Coronary artery (tissue), 2 donors: ENCODE measurements around the gene OTC.

ENCODE experiments used
- DNase-seq: peaks from one replicate; pipeline ENCODE4 v3.0.0-alpha.2; 2017; ENCODE audit warnings: low spot score
- H3K27ac ChIP-seq, 2 donors: fragments of 200-600 bp; sonication (generic); one replicate each; pipeline ENCODE4 v1.5.1; 2016 to 2019
- H3K4me3 ChIP-seq: fragments of 200-600 bp; sonication (generic); 2 replicates; pipeline ENCODE4 v1.5.1; 2016; ENCODE audit warnings: mild to moderate bottlenecking, moderate library complexity
- TF ChIP-seq, protein P1 (sequence below): fragments of 200-600 bp; sonication (generic); IDR thresholded peaks from one replicate; pipeline ENCODE4 v1.5.1; 2019; ENCODE audit warnings: antibody characterized with exemption

Gene OTC

GRCh38 chrX:38438321-38438720, 85.9 kb downstream of the OTC start:
- DNase-seq = no peak
- TF ChIP-seq, protein P1, sequence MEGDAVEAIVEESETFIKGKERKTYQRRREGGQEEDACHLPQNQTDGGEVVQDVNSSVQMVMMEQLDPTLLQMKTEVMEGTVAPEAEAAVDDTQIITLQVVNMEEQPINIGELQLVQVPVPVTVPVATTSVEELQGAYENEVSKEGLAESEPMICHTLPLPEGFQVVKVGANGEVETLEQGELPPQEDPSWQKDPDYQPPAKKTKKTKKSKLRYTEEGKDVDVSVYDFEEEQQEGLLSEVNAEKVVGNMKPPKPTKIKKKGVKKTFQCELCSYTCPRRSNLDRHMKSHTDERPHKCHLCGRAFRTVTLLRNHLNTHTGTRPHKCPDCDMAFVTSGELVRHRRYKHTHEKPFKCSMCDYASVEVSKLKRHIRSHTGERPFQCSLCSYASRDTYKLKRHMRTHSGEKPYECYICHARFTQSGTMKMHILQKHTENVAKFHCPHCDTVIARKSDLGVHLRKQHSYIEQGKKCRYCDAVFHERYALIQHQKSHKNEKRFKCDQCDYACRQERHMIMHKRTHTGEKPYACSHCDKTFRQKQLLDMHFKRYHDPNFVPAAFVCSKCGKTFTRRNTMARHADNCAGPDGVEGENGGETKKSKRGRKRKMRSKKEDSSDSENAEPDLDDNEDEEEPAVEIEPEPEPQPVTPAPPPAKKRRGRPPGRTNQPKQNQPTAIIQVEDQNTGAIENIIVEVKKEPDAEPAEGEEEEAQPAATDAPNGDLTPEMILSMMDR = no peak
- H3K27ac ChIP-seq = no peak overlapping the region
- H3K4me3 ChIP-seq = no peak overlapping the region

GRCh38 chrX:38452603-38453002, 100.2 kb downstream of the OTC start:
- Histone ChIP-seq H3K4me3 (no peak overlapping the region), H3K27ac (no peak overlapping the region)
- no peak for DNase-seq
- TF ChIP-seq, protein P1 = no peak

DNA sequence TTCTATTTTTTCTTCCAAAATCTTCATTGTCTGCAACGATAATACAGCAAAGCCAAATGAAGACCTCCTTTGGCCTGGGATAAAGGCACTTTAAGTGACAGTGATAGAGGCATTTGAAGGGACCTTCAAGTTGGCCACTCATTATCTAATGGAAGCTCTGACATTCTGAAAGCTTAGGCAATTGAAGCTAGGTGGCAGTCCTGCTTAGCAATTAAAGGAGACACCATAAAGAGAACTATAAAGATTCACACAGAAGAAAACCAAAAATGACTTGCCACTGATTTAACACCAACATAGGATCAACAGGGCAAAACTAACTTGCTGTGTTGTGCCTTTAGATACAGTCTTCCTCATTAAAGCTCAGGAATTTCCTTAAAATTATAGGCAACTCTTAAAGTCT, 105.7 kb downstream of the OTC start:
- TF ChIP-seq, protein P1 = no peak
- H3K4me3 ChIP-seq = no peak overlapping the region
- H3K27ac ChIP-seq = no peak overlapping the region
- no peak for DNase-seq

DNA sequence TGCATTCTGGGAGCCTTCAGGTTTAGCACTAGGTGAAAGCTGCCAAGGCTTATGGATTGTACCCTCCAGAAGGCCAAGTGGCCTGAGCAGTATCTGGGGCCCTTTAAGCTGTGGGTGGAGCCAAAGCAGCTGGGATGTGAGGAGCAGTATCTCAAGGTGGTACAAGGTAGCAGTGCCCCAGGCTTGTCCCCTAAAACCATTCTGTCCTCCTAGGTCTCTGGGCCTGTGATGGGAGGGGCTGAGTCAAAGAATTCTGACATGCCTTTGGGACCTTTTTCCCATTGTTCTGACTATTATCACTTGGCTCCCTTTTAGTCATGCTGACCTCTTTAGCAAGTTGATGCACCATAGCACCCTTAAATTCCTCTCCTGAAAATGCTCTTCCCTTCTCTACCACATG, 109.9 kb downstream of the OTC start:
- H3K4me3 ChIP-seq = no peak overlapping the region
- no peak overlapping the region for H3K27ac ChIP-seq
- TF ChIP-seq, protein P1 = no peak
- DNase-seq = no peak

DNA sequence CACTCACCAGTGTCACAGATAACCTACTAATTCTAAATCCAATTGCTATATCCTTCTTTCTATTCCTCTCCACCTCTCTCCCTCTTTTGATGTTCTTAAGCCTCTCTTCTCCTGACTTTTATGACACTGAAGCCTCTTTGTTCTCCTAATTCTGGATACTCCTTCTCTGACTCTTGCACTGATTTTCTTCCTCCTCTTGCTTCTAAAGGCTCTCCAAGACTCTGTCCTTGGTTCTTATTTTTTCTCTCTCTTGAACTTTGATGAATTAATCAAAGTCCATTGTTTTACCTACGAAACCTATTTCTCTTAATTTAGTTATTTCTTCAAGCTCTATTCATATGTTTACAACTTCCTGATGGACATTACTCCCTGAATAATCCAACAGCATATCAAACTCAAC, 113.3 kb downstream of the OTC start:
- Histone ChIP-seq H3K27ac (no peak overlapping the region), H3K4me3 (no peak overlapping the region)
- TF ChIP-seq, protein P1 = no peak
- no peak for DNase-seq

GRCh38 chrX:38468563-38469157, 116.3 kb downstream of the OTC start:
- Histone ChIP-seq H3K4me3 (no peak overlapping the region), H3K27ac (no peak overlapping the region)
- TF ChIP-seq, protein P1 = no peak
- no peak for DNase-seq
